Esophagus muscularis mucosa (tissue), 3 donors: ENCODE data around the gene CXXC5.

ENCODE experiments used
- POLR2AphosphoS5 ChIP-seq, 2 donors: sonication (generic); formaldehyde crosslinking; IDR thresholded peaks; one replicate each; pipeline ENCODE4 v1.6.1; 2017; ENCODE audit warnings: antibody characterized with exemption in 2 of 2
- TF ChIP-seq, protein P1 (sequence below), 3 experiments: fragments of 200-600 bp in 2 of 3; fragments of 450-650 bp in 1 of 3; sonication (generic) in 2 of 3; IDR thresholded peaks; one replicate each; pipeline ENCODE4 v1.5.1; 2017 to 2019; ENCODE audit warnings: antibody characterized with exemption in 3 of 3, mild to moderate bottlenecking in 2 of 3, moderate library complexity in 1 of 3

DNA sequence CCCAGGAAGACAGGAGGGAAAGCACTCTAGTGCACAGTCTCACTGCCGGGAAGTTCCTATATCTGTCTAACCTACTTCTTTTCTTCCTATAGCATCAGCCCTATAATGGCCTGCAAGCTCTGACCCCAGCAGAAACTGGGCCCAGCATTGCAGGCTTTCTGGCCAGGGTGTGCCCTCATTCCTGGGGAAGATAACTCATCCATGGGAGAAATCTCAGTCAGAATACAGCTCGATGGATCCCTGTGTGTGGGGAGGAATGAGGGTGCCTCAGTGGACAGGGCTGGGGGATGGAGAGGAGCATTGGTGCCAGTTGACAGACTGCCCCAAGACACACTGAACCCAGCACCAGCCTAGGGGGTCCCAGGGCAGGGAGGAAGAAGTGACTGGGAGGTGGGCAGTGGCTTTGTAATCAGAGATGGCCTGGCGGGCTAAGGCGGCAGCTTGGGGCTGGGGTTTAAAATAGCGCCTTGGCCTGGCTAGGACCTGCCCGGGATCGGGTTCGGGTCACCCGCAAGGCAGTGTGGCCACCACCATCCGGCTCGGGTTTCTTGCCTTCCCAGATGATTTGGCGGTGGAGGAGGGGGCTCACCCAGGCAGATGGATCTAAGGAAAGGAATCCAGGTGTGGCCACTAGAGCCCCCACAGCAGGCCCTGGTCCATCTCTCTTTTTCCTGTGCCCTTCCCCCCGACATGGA lies 7.6 kb upstream of the CXXC5 start:
- TF ChIP-seq POLR2AphosphoS5 (IDR thresholded peaks at IDR 0.05), result no peak
- TF ChIP-seq, protein P1, sequence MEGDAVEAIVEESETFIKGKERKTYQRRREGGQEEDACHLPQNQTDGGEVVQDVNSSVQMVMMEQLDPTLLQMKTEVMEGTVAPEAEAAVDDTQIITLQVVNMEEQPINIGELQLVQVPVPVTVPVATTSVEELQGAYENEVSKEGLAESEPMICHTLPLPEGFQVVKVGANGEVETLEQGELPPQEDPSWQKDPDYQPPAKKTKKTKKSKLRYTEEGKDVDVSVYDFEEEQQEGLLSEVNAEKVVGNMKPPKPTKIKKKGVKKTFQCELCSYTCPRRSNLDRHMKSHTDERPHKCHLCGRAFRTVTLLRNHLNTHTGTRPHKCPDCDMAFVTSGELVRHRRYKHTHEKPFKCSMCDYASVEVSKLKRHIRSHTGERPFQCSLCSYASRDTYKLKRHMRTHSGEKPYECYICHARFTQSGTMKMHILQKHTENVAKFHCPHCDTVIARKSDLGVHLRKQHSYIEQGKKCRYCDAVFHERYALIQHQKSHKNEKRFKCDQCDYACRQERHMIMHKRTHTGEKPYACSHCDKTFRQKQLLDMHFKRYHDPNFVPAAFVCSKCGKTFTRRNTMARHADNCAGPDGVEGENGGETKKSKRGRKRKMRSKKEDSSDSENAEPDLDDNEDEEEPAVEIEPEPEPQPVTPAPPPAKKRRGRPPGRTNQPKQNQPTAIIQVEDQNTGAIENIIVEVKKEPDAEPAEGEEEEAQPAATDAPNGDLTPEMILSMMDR (IDR thresholded peaks at IDR 0.05), result no peak
